ENCODE results near the gene USP32.
"Not testable (repeated sequence)": the region's sequence is repeated elsewhere in the genome, so short reads cannot be mapped to it uniquely, and the experiment has no call there.

Gene USP32

GRCh38 chr17:60369727-60370126 is 22.2 kb downstream of the USP32 start:
- DNase-seq = no peak

- no peak for DNase-seq
These were observed 28.1 kb downstream of the USP32 start for GRCh38 chr17:60363700-60364405.

- no peak for DNase-seq
These were observed 29.6 kb downstream of the USP32 start for GRCh38 chr17:60362329-60362728.

- no peak for DNase-seq
These were observed 30.0 kb downstream of the USP32 start for GRCh38 chr17:60361889-60362288.

- DNase-seq = no peak
These were observed 32.5 kb downstream of the USP32 start for GRCh38 chr17:60359415-60359814.

- no peak for DNase-seq
These were observed 33.2 kb downstream of the USP32 start for GRCh38 chr17:60358606-60359225.

GRCh38 chr17:60356940-60357339 is 35.0 kb downstream of the USP32 start:
- no peak for DNase-seq

GRCh38 chr17:60355663-60356594 is 36.0 kb downstream of the USP32 start:
- DNase-seq = no peak

GRCh38 chr17:60354223-60354622 is 37.7 kb downstream of the USP32 start:
- DNase-seq = no peak

- DNase-seq = no peak
These were observed 38.2 kb downstream of the USP32 start for GRCh38 chr17:60353773-60354172.

GRCh38 chr17:60352569-60352968 is 39.4 kb downstream of the USP32 start:
- DNase-seq = no peak

GRCh38 chr17:60352071-60352470 is 39.9 kb downstream of the USP32 start:
- DNase-seq = no peak

- no peak for DNase-seq
These were observed 40.8 kb downstream of the USP32 start for GRCh38 chr17:60351012-60351695.

- no peak for DNase-seq
These were observed 43.3 kb downstream of the USP32 start for GRCh38 chr17:60348616-60349015.

- no peak for DNase-seq
These were observed 46.7 kb downstream of the USP32 start for GRCh38 chr17:60345233-60345632.

GRCh38 chr17:60342492-60342891 is 49.4 kb downstream of the USP32 start:
- DNase-seq = peak; percentile 12

GRCh38 chr17:60335289-60335688 is 56.6 kb downstream of the USP32 start:
- DNase-seq = no peak

GRCh38 chr17:60333628-60334031 is 58.3 kb downstream of the USP32 start:
- DNase-seq = no peak

GRCh38 chr17:60333072-60333471 is 58.9 kb downstream of the USP32 start:
- DNase-seq = not testable (repeated sequence)

GRCh38 chr17:60332574-60332973 is 59.4 kb downstream of the USP32 start:
- no peak for DNase-seq

GRCh38 chr17:60330731-60331130 is 61.2 kb downstream of the USP32 start:
- DNase-seq = no peak

- no peak for DNase-seq
These were observed 63.3 kb downstream of the USP32 start for GRCh38 chr17:60328679-60329078.

- DNase-seq = no peak
These were observed 64.0 kb downstream of the USP32 start for GRCh38 chr17:60327901-60328273.
